ENCODE results near the gene SENP8.

Gene SENP8

GRCh38 chr15:72176159-72176558 lies 58.0 kb downstream of the SENP8 start:
- no peak for DNase-seq

GRCh38 chr15:72176743-72177142 lies 58.5 kb downstream of the SENP8 start:
- DNase-seq, result no peak

- no peak for DNase-seq
Measured at GRCh38 chr15:72178976-72179585, 60.9 kb downstream of the SENP8 start.

- no peak for DNase-seq
Measured at GRCh38 chr15:72179950-72180581, 61.9 kb downstream of the SENP8 start.

GRCh38 chr15:72180761-72181324 lies 62.6 kb downstream of the SENP8 start:
- no peak for DNase-seq

GRCh38 chr15:72182244-72182643 lies 64.0 kb downstream of the SENP8 start:
- no peak for DNase-seq

GRCh38 chr15:72182673-72183072 lies 64.5 kb downstream of the SENP8 start:
- no peak for DNase-seq

- DNase-seq, result no peak
Measured at GRCh38 chr15:72183781-72184164, 65.6 kb downstream of the SENP8 start.

- DNase-seq, result no peak
Measured at GRCh38 chr15:72184165-72184811, 66.1 kb downstream of the SENP8 start.

- DNase-seq, result no peak
Measured at GRCh38 chr15:72189250-72189902, 71.2 kb downstream of the SENP8 start.

- DNase-seq, result no peak
Measured at GRCh38 chr15:72192416-72192815, 74.2 kb downstream of the SENP8 start.

Measured in stimulated activated CD4-positive, alpha-beta T cell treated with anti-CD3 and anti-CD28 coated beads, Interleukin-2, amount 100 ng/mL, for 48 hours (primary cell).